Esophagus muscularis mucosa (tissue), 4 donors: ENCODE data around the gene ZBTB45. TPM values are rescaled to one million over a fixed set of nuclear protein-coding genes. Genes with fewer than 3 reads are reported as not detected.

ENCODE experiments used
- DNase-seq: peaks from one replicate; pipeline ENCODE4 v3.0.0-alpha.2; 2017; ENCODE audit errors: extremely low spot score
- H3K27ac ChIP-seq, 4 donors: fragments of 200-600 bp; sonication (generic); replicated peaks in 1 of 4; 1 replicate in 3 of 4; 2 replicates in 1 of 4; pipeline ENCODE4 v1.5.1; 2016 to 2019; ENCODE audit warnings: mild to moderate bottlenecking in 1 of 4
- H3K27me3 ChIP-seq, 4 donors: fragments of 200-600 bp; sonication (generic); one replicate each; pipeline versions ENCODE4 v1.5.1 to v1.6.0; 2016 to 2019
- H3K36me3 ChIP-seq, 4 donors: fragments of 200-600 bp; sonication (generic); one replicate each; pipeline ENCODE4 v1.5.1; 2016 to 2019
- H3K4me1 ChIP-seq, 4 donors: fragments of 200-600 bp; sonication (generic); one replicate each; pipeline ENCODE4 v1.5.1; 2016 to 2019
- H3K4me3 ChIP-seq, 4 donors: fragments of 200-600 bp; sonication (generic); 1 replicate in 2 of 4; 2 replicates in 2 of 4; pipeline ENCODE4 v1.5.1; 2016 to 2019; ENCODE audit warnings: mild to moderate bottlenecking in 4 of 4, moderate library complexity in 1 of 4
- H3K9me3 ChIP-seq, 4 donors: fragments of 200-600 bp; sonication (generic); 1 replicate in 3 of 4; 2 replicates in 1 of 4; pipeline ENCODE4 v1.5.1; 2016 to 2019
- CTCF ChIP-seq, 3 experiments: fragments of 200-600 bp in 2 of 3; fragments of 450-650 bp in 1 of 3; sonication (generic) in 2 of 3; IDR thresholded peaks; one replicate each; pipeline ENCODE4 v1.5.1; 2017 to 2019; ENCODE audit warnings: antibody characterized with exemption in 3 of 3, mild to moderate bottlenecking in 2 of 3, moderate library complexity in 1 of 3
- EP300 ChIP-seq: sonication (generic); formaldehyde crosslinking; IDR thresholded peaks from one replicate; pipeline ENCODE4 v1.6.1; 2017; ENCODE audit warnings: antibody characterized with exemption
- POLR2A ChIP-seq: fragments of 450-650 bp; IDR thresholded peaks from one replicate; pipeline ENCODE4 v1.6.1; 2017; ENCODE audit warnings: antibody characterized with exemption, moderate library complexity, mild to moderate bottlenecking, low read depth
- POLR2AphosphoS5 ChIP-seq, 2 donors: sonication (generic); formaldehyde crosslinking; IDR thresholded peaks; one replicate each; pipeline ENCODE4 v1.6.1; 2017; ENCODE audit warnings: antibody characterized with exemption in 2 of 2
- WGBS: methylation state at CpG from one replicate; pipeline ENCODE4 v1.1.5; 2018; 5-methylcytosine and 5-hydroxymethylcytosine counted together
- intact Hi-C: fragments of 100-400 bp; cut with DNase I; formaldehyde crosslinking; loops from one replicate; pipeline ENCODE4 v1.15.1; 2023
- total RNA-seq, 4 donors: library from RNA; depleted of rRNA; stranded (reverse); fragments of >200 nt; gene quantifications; one replicate each; pipeline versions ENCODE4 v1.1.0 to v1.2.1, GENCODE V29; 2016

Gene ZBTB45
- total RNA-seq, 4 donors from 2014 or later, result 8.8 to 20.0 (median 12.1) TPM

- peaks cover 32 to 45% (median 45%) of the 10 kb centered on the region in 4 donors for H3K4me1 ChIP-seq
- intact Hi-C loops, result no loop called here
- no peak for DNase-seq
- 17% methylated on average over 18 of the region's 40 CpGs for WGBS
- H3K4me3 ChIP-seq, result peak overlapping the region; percentile 50 to 63 (median 54)
- peaks cover 0 to 8% (median 0%) of the 10 kb centered on the region in 4 donors for H3K27me3 ChIP-seq
- peaks cover 0 to 15% (median 9%) of the 10 kb centered on the region in 4 donors for H3K36me3 ChIP-seq
- H3K9me3 ChIP-seq, result no peaks in the 10 kb centered on the region
- TF ChIP-seq CTCF (IDR thresholded peaks at IDR 0.05), result no peak
- no peak for TF ChIP-seq POLR2AphosphoS5 (IDR thresholded peaks at IDR 0.05)
- no peak for TF ChIP-seq POLR2A
- no peak for TF ChIP-seq EP300
- H3K27ac ChIP-seq, result peak overlapping the region; percentile 64 to 83 (median 72)
Measured at GRCh38 chr19:58563034-58563573, 43.5 kb upstream of the ZBTB45 start.

GRCh38 chr19:58562122-58563033 lies 42.8 kb upstream of the ZBTB45 start:
- WGBS, result 14% methylated on average over 19 of the region's 107 CpGs
- peaks cover 0 to 8% (median 0%) of the 10 kb centered on the region in 4 donors for H3K27me3 ChIP-seq
- H3K9me3 ChIP-seq, result no peaks in the 10 kb centered on the region
- H3K4me1 ChIP-seq, result peaks cover 35 to 50% (median 49%) of the 10 kb centered on the region in 4 donors
- H3K4me3 ChIP-seq, result peak overlapping the region; percentile 50 to 63 (median 54)
- intact Hi-C loops, result no loop called here
- DNase-seq, result no peak
- H3K27ac ChIP-seq, result peak overlapping the region; percentile 64 to 83 (median 72)
- TF ChIP-seq POLR2AphosphoS5 (IDR thresholded peaks at IDR 0.05) (peak; percentile 13 to 56), CTCF (IDR thresholded peaks at IDR 0.05) (no peak), EP300 (no peak), POLR2A (no peak)
- H3K36me3 ChIP-seq, result peaks cover 0 to 13% (median 7%) of the 10 kb centered on the region in 4 donors

- Histone ChIP-seq H3K9me3 (no peaks in the 10 kb centered on the region), H3K27me3 (peaks cover 0 to 8% (median 0%) of the 10 kb centered on the region in 4 donors), H3K27ac (peak overlapping the region; percentile 64 to 83 (median 72)), H3K4me1 (peaks cover 43 to 58% (median 58%) of the 10 kb centered on the region in 4 donors), H3K4me3 (peak overlapping the region; percentile 50 to 63 (median 54)), H3K36me3 (peaks cover 4 to 14% (median 9%) of the 10 kb centered on the region in 4 donors)
- no peak for TF ChIP-seq POLR2A
- TF ChIP-seq POLR2AphosphoS5 (IDR thresholded peaks at IDR 0.05), result no peak
- TF ChIP-seq EP300, result no peak
- TF ChIP-seq CTCF (IDR thresholded peaks at IDR 0.05), result no peak
- 60% methylated on average over 9 of the region's 16 CpGs for WGBS
- intact Hi-C loops, result no loop called here
- DNase-seq, result no peak
Measured at GRCh38 chr19:58561373-58562121, 41.9 kb upstream of the ZBTB45 start.

GRCh38 chr19:58560921-58561320 lies 41.3 kb upstream of the ZBTB45 start:
- TF ChIP-seq POLR2A (no peak), POLR2AphosphoS5 (IDR thresholded peaks at IDR 0.05) (no peak)
- Histone ChIP-seq H3K36me3 (peaks cover 9 to 15% (median 13%) of the 10 kb centered on the region in 4 donors), H3K4me1 (peaks cover 50 to 64% (median 64%) of the 10 kb centered on the region in 4 donors), H3K9me3 (no peaks in the 10 kb centered on the region), H3K4me3 (no peak overlapping the region), H3K27ac (no peak overlapping the region), H3K27me3 (peaks cover 0 to 8% (median 0%) of the 10 kb centered on the region in 4 donors)
- no peak for DNase-seq
- intact Hi-C loops, result no loop called here
